ENCODE results near the gene PRKCB. TPM values are rescaled to one million over a fixed set of nuclear protein-coding genes. Genes with fewer than 3 reads are reported as not detected.

Gene PRKCB
- total RNA-seq, 1 experiment from 2014 or later, result not detected

DNA sequence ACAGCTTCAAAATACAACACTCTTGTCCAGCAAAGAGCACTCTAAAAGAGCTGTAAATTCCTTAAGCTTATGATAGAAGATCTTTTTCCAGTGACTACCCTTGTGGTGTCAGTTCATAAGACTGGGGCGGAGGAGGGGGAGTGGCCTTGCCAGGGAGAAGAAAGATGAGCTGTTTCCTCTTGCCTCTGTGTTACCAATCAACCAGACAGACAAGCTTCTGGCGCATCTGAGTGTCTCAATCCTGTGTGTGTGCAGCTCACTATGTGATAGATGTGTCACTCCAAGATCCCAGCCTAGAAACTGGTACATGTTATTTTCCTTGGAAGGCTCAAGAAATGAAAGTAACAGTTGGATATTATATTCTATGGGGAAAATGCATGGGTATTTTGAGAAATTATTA is 253.0 kb downstream of the PRKCB start:
- Mint-ChIP-seq H3K9me3 (ENCODE audit: low read depth, unreplicated experiment) (peaks cover 12% of the 10 kb centered on the region), H3K4me1 (ENCODE audit: low read depth, unreplicated experiment) (no peaks in the 10 kb centered on the region), H3K36me3 (ENCODE audit: insufficient read depth, unreplicated experiment) (no peaks in the 10 kb centered on the region), H3K27me3 (ENCODE audit: unreplicated experiment) (peaks cover 56% of the 10 kb centered on the region), H3K27ac (ENCODE audit: unreplicated experiment) (no peak overlapping the region), H3K4me3 (ENCODE audit: low read depth, unreplicated experiment) (no peak overlapping the region)
- BruUV-seq (replicated peaks), result no TSS peak
- intact Hi-C loops (cut with micrococcal nuclease; ENCODE audit: unreplicated experiment), result no loop called here
- DNase-seq, result no peak
- CTCF ChIA-PET, result interaction anchor here (0.6 to 0.7 kb wide), 4 partner anchors 102 to 1228 kb away, joined by 3 to 4 read pairs (median 4); no protein-coding TSS in a partner anchor
- no peak for TF ChIP-seq CTCF (IDR thresholded peaks at IDR 0.05; ENCODE audit: unreplicated experiment)

- no peak for DNase-seq
- Mint-ChIP-seq H3K27me3 (ENCODE audit: unreplicated experiment) (peaks cover 52% of the 10 kb centered on the region), H3K27ac (ENCODE audit: unreplicated experiment) (no peak overlapping the region), H3K36me3 (ENCODE audit: insufficient read depth, unreplicated experiment) (no peaks in the 10 kb centered on the region), H3K4me1 (ENCODE audit: low read depth, unreplicated experiment) (no peaks in the 10 kb centered on the region), H3K9me3 (ENCODE audit: low read depth, unreplicated experiment) (peaks cover 12% of the 10 kb centered on the region), H3K4me3 (ENCODE audit: low read depth, unreplicated experiment) (no peak overlapping the region)
- no peak for TF ChIP-seq CTCF (IDR thresholded peaks at IDR 0.05; ENCODE audit: unreplicated experiment)
- CTCF ChIA-PET, result no interaction called here
- intact Hi-C loops (cut with micrococcal nuclease; ENCODE audit: unreplicated experiment), result no loop called here
- BruUV-seq (replicated peaks), result no TSS peak
Measured at GRCh38 chr16:24091125-24091524, 255.3 kb downstream of the PRKCB start.

- BruUV-seq (replicated peaks), result no TSS peak
- CTCF ChIA-PET, result no interaction called here
- Mint-ChIP-seq H3K9me3 (ENCODE audit: low read depth, unreplicated experiment) (peaks cover 12% of the 10 kb centered on the region), H3K27ac (ENCODE audit: unreplicated experiment) (no peak overlapping the region), H3K27me3 (ENCODE audit: unreplicated experiment) (peaks cover 64% of the 10 kb centered on the region), H3K4me3 (ENCODE audit: low read depth, unreplicated experiment) (no peak overlapping the region), H3K36me3 (ENCODE audit: insufficient read depth, unreplicated experiment) (no peaks in the 10 kb centered on the region), H3K4me1 (ENCODE audit: low read depth, unreplicated experiment) (no peaks in the 10 kb centered on the region)
- DNase-seq, result no peak
- no peak for TF ChIP-seq CTCF (IDR thresholded peaks at IDR 0.05; ENCODE audit: unreplicated experiment)
- intact Hi-C loops (cut with micrococcal nuclease; ENCODE audit: unreplicated experiment), result no loop called here
Measured at GRCh38 chr16:24093049-24093448, 257.3 kb downstream of the PRKCB start.

GRCh38 chr16:24094660-24095059 is 258.9 kb downstream of the PRKCB start:
- no peak for DNase-seq
- no peaks in the 10 kb centered on the region for H3K4me1 Mint-ChIP-seq (ENCODE audit: low read depth, unreplicated experiment)
- intact Hi-C loops (cut with micrococcal nuclease; ENCODE audit: unreplicated experiment), result no loop called here
- no TSS peak for BruUV-seq (replicated peaks)
- no peak overlapping the region for H3K4me3 Mint-ChIP-seq (ENCODE audit: low read depth, unreplicated experiment)
- TF ChIP-seq CTCF (IDR thresholded peaks at IDR 0.05; ENCODE audit: unreplicated experiment), result no peak
- H3K36me3 Mint-ChIP-seq (ENCODE audit: insufficient read depth, unreplicated experiment), result no peaks in the 10 kb centered on the region
- CTCF ChIA-PET, result no interaction called here
- H3K27ac Mint-ChIP-seq (ENCODE audit: unreplicated experiment), result no peak overlapping the region
- peaks cover 73% of the 10 kb centered on the region for H3K27me3 Mint-ChIP-seq (ENCODE audit: unreplicated experiment)
- H3K9me3 Mint-ChIP-seq (ENCODE audit: low read depth, unreplicated experiment), result peaks cover 12% of the 10 kb centered on the region
